ENCODE measurements around the gene TUBGCP4.

Gene TUBGCP4

DNA sequence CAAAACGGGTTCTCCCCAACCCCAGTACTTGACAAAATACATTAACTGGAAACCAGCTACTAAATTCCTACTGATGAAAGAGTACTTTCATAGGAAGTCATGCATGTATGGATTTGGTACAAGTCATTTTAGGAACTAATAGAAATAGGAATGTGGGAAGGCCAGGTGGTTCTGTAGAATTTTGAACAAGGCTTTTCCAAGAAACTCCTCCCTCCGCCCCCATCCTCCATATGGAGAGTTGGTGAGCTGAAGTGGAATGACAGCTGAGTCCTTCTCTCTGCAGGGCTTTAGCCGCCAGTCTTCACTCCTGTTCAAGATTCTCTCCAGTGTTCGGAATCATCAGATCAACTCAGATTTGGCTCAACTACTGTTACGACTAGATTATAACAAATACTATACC lies 33.2 kb downstream of the TUBGCP4 start:
- no peak for DNase-seq

DNA sequence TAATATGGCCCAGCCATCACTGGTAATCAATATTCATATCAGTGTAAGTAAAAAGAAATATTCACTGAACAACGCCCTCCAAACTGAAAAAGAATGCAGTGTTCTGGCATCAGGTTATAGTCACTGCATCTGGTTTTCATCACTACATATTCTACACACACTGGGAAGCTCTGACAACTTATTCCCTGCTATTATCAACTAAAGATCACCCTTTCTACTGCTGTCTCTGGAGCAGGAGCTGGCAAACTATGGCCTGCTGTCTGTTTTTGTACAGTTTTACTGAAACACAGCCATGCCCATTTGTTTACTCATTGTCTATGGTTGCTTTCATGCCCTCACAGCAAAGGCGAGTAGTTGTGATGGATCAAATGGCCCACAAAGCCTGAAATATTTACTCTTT lies 35.3 kb downstream of the TUBGCP4 start:
- DNase-seq = no peak

DNA sequence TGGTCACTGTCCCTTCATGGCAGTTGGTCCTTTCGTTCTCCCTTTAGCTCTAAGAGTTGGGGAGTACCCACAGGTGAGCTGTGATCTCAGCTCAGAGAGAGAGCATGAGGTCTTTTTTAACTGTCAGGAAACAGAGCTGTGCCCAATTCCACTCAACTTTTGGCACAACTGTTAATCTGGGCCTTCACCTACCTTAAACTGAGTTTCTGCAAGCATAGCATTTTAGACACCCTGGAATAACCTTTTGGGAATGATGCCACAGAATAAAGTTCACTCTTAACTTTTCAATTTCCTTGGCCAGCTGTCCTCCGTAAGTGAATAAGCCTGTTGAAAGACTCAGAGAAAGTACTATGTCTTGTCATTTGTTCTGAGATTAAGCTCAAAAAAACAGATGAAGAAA lies 35.9 kb downstream of the TUBGCP4 start:
- no peak for DNase-seq

DNA sequence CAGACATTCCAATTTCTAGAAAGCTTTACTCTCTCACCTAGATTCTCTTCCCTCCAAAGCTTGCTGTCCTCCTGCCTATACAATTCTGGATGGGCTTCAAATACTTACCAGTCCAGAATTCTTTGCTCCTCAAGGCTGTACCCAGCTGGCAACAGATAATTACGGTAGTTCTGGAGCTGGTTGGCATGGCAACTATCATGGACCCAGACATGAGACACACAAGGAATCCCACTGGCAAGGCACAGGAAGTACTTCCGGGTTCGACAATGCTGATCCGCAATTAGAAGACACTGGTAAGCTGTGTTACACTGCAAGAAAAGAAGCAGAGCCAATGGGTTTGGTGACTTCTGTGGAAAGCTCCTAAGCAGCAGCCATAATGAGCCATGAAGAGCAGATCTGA lies 37.9 kb downstream of the TUBGCP4 start:
- DNase-seq = no peak

DNA sequence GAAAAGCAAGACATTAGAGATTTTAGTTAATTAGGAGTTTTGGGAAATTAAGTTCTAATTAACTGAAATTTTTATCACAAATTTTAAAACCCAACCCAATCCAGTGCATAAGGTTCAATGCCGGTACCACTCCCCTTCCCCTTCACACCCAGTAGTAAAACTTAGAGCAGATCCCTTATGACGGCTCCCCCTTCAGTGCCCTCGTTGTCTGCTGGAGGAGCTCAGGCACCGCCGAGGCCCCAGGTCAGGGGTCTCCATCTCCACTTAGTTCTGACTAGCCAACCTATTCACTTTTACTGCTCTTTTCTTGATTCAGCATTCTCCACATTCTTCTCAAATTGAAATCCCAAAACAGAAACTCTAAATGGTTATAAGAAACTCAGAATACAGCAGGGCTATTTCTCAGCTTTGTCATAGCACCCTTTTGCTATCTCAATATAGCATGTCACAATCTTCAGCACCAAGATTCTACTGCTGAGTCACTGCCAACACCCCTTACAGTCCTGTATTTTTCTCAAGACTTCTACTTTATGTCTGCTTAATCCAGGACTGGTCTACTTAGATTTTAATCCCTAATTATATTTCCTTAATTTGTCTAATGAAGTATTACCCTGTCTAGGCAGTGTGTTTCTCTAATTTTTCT lies 39.8 kb downstream of the TUBGCP4 start:
- DNase-seq = no peak

DNA sequence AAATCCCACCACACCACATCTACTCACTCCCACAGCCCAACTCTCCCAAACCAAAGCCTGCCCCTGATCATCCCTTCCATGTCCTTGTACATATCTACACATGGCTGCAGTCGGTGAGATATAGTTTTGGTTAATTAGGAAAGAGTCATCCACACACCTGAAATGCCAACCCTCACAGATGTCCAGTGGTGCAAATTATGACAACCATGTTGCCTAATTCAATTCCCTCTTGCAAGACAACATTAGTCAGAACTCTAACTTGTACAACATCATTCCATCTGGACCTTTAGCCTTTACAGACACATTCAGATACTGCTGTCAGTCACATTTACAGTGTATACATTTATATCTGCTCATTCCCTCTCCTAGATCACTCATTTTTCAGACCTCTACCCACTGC lies 41.2 kb downstream of the TUBGCP4 start:
- DNase-seq = no peak

DNA sequence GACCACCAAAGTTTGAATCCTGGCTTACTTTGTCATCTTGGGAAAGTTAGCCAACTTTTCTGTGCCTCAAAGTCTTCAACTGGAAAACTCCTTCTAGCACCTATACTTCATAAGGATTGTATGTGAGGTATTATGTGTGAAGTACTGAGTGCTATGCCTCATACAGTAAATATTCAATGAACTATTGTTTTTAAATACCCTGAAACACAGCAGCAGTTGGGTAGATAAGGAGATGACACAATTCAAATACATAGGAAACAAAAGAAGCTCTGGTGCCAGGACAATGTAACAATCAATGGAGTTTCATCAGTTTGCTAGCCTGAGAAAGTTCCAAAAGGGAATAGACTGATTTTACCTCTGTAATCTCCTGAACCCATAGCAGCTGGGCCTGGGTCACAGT lies 43.3 kb downstream of the TUBGCP4 start:
- no peak for DNase-seq

DNA sequence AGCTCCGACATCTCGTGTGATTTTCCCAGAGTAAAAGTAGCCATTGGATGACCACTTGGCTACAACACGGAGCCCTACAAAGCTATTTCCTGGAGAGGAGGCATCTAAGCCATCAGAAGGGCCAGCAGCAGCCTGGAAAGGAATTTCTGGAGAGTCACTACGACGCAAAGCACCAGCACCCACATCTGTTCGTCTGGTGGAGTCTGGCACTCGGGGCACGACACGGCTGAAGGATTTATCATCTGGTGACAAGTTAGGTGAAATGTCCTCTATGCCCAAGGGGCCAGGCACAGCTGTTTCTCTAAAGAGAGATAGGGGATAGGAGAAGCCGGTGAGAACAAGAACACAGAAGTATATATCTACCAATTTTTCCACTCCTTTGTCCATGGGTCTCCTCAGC lies 49.5 kb downstream of the TUBGCP4 start:
- DNase-seq = no peak

DNA sequence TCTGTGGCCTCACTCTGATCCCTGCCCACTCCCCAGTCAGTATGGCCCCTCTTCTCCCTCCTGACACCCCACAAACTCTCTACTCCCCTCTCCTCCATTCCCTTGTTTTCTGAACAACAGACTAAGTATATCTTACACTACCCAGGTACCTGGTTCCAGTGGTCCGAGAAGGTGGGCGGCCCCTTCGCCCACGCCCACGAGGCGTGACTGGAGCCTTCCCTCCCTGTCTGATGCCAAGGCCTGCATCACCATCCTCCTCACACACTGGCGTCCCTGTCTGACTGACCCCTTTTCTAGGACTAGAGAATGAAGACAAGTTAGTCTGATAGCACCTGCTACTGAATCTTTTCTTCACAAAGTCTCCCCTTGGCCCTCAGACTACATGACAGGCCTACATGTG lies 50.0 kb downstream of the TUBGCP4 start:
- DNase-seq = no peak

DNA sequence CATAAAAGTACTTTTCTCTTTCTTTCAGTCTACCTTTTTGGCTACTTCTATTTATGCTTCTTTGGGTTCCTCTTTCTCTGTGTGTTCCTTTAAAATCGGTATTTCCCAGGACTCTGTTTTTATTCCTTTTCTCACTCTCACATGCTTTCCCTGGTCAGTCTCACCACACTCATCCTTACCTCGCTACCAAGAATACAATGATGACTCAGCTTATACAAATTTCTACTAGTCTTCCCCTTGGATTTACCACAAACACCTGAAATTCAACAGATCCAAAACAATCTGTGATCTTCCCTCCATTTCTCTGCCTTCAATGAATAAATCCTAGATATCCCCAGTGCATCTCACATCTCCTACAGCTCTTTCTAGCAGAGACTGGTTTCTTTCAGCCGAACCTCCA lies 52.9 kb downstream of the TUBGCP4 start:
- no peak for DNase-seq

DNA sequence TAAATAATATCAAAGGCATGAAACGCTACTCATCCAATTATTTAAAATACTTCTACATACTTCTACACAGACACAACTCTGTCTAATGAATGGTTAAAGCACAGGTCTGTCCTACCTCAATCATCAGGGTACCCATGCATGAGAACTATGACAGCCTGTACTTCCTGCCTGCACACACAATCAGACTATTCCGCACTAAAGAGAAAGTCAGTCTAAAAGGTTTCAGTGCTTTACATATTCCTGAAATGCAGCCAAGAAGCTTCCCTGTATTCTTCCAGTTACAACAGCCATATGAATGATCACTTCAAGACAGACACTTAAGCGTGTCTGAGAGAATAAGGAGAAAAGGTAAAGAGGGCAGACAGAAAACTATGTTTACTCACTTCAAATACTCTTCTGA lies 58.8 kb downstream of the TUBGCP4 start:
- DNase-seq = no peak

DNA sequence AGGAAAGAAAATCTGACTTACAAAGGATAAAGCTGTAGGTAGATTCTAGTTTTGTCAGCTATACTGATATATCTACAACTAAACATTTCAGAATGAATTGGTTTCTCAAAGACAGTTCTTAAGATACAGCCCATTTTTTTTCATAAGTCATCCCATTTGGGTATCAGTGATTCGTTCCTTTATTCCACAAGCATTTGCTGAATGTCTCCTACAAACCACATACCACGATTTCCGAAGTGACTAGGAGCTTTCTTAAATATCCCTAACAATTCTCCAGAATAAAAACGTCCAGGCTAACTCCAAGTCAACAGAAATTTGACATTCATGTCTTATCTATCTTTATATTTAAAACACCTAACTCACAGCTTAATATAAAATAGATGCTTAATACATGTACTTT lies 62.3 kb downstream of the TUBGCP4 start:
- no peak for DNase-seq

DNA sequence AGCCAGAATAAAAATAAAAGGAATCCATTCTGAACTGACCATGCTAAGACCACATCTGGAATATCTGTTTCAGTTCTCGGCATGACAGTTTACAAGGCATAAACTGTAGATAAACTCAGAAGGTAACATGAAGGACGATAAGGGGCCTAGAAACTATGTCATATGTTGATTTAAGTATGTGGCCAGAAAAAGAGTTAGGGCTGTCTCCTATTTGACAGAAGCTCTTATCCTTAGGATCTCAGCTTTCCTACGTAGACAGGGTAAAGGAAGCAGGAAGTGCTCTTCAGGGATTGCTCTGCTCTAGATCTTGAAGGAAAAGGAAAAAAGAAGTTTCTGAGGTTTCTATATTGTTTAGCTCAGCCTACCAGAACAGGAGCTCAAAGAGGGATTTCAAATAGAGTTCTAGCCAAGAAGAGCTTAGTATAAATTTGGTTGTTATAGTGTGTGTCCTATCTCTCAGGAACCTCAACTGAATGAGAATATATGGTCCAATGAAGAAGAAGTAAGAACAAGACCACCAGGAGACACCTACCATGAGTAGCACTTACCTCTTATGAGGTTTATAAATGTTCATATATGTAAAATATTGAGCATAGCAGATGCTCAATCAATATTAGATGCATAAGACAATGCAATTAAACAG lies 62.9 kb downstream of the TUBGCP4 start:
- DNase-seq = no peak

DNA sequence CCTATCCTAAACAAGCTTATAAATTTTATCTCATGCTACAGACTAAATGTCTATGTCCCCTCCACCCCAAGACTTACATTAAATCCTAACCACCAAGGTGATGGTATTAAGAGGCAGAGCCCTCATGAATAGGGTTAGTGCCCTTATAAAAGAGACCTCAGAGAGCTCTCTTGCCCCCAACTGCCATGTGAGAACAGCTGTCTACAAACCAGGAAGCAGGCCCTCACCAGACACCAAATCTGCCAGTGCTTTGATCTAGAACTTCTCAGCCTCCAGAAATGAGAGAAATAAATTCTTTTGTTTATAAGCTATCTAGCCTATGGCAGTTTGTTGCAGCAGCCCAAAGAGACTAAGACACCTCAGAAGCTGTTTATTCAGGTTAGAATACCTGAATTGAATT lies 63.5 kb downstream of the TUBGCP4 start:
- no peak for DNase-seq

DNA sequence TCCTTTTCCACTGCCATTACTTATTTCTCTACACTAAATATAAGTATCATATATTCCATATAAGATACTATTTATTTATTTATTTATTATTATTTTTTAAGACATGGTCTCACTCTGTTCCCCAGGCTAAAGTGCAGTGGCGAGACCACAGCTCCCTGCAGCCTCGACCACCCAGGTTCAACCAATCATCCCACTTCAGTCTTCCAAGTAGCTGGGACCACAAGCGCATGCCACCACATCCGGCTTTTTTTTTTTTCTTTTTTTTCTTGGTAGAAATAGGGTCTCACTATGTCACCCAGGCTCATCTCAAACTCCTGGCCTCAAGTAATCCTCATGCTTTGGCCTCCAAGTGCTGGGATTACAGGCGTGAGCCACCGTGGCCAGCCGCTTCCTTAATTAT lies 65.5 kb downstream of the TUBGCP4 start:
- no peak for DNase-seq

DNA sequence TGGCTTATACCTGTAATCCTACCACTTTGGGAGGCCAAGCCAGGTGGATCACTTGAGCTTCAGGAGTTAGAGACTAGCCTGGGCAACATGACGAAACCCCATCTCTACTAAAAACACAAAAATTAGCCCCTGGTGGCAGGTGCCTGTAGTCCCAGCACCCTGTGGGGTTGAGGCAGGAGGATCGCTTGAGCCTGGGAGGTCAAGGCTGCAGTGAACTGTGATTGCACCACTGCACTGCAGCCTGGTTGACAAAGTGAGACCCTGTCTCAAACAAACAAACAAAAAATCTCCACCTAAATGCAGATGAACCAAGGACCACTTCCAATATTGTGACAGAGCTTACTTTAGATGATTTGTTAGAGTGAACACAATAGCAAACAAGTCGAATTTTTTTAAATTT lies 68.4 kb downstream of the TUBGCP4 start:
- DNase-seq = no peak

DNA sequence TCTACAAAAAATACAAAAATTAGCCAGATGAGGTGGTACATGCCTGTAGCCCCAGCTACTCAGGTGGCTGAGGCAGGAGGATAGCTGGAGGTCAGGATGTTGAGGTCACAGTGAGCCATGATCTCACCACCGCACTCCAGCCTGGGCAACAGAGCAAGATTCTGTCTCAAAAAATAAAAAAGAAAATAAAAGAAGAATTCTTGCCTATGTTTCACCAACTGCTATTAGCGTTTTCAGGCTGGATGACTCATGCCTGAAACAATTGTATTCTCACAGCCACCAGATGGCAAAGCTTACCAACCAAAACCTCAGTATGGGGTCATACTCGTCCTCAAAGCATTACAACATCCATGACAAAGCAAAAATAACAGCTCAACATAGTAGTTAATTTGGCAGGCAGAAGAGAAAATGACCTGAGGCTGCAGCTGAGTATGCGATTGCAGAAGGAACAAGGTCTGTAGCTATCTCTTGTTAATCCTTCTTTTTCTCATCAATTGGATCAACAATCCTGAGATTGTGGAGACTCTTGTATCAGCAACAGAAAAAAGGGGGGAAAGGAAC lies 69.9 kb downstream of the TUBGCP4 start:
- DNase-seq = peak; percentile 85

DNA sequence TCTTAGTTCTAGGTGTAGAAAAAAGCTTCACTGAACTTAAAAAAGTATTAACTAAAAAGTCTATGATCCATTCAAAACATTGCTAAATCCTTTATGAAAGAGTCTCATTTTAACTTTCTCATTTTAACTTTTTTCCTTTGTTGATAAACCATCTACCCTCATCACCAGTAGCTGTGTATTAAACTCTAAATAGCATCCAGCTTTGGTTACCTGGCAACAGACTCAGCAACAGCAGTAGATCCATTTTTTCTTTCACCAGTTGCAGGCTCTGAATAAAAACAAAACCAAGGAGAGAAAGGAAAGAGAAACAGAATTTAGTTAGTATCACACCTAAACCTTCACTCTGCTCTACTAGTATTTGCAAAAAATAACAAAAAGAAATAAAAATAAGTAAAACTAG lies 70.4 kb downstream of the TUBGCP4 start:
- no peak for DNase-seq

DNA sequence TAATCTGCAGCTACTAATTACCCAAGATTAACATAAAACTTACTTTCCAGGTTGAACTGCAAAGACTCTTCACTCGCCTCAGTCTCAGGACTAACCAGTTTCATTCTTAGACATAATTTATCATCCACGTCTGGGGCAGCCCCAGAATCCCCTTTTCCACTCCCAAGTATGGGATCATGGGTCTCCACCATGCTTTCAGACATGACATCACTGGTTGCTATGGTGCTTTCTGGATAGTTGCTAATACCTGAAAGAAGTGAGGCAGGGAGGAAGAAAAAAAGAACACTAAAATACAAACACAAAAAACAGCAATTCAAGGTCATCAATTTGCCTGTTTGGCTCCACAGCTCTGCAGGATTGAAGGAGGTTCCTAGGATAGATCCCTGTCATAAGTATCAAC lies 75.4 kb downstream of the TUBGCP4 start:
- no peak for DNase-seq

DNA sequence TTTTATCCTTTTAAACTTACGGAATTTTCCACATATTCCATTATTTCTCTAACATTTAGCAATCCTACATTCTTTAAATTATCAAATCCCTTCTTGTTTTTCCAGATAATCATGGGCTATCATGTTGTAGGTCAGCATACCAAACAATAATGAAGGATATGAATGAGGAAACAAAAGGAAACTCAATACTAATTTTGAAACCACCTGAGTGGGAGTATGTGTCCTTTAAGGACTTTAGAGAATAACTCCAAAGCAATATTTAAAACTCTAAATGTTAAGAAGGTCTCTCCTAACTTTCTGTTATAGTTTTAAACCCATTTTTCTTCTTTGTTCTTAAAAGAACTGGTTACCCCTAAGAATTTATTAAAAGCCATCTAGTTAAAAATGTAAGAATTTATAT lies 79.1 kb downstream of the TUBGCP4 start:
- no peak for DNase-seq

Measured in NCI-H446 treated with DMSO at 0.1 percent for 48 hours (cell line).